PFSK-1 (cell line): ENCODE results near the gene KAZN.

Experiments
- FOXP2 ChIP-seq: optimal IDR thresholded peaks from 2 replicates; pipeline ENCODE3; 2011; ENCODE audit warnings: borderline replicate concordance, control low read depth, inconsistent platforms; ENCODE audit not compliant: insufficient read depth; ENCODE audit errors: extremely low read length, extremely low read depth
- POLR2AphosphoS5 ChIP-seq: IDR thresholded peaks from 2 replicates; pipeline ENCODE4 v1.6.1; 2012; ENCODE audit warnings: low read depth, mild to moderate bottlenecking, control low read depth, low read length, moderate library complexity
- REST ChIP-seq, 2 experiments: IDR thresholded peaks; 2 replicates each; pipeline versions ENCODE4 v1.6.1 to v1.8.0; 2011 to 2012; ENCODE audit warnings: low read depth in 2 of 2, low read length in 2 of 2, control low read depth in 1 of 2, inconsistent platforms in 1 of 2, mild to moderate bottlenecking in 1 of 2, moderate library complexity in 1 of 2; ENCODE audit not compliant: insufficient read depth in 1 of 2
- SIN3A ChIP-seq: IDR thresholded peaks from 2 replicates; pipeline ENCODE4 v1.6.1; 2012; ENCODE audit warnings: mild to moderate bottlenecking, low read length, moderate library complexity, borderline replicate concordance; ENCODE audit not compliant: insufficient read depth
- TAF1 ChIP-seq: IDR thresholded peaks from 2 replicates; pipeline ENCODE4 v1.6.1; 2012; ENCODE audit warnings: low read length, control low read depth, borderline replicate concordance; ENCODE audit not compliant: insufficient read depth

KAZN gene

GRCh38 chr1:14597343-14598006, 1.0 kb upstream of the KAZN start:
- no peak for TF ChIP-seq TAF1

DNA sequence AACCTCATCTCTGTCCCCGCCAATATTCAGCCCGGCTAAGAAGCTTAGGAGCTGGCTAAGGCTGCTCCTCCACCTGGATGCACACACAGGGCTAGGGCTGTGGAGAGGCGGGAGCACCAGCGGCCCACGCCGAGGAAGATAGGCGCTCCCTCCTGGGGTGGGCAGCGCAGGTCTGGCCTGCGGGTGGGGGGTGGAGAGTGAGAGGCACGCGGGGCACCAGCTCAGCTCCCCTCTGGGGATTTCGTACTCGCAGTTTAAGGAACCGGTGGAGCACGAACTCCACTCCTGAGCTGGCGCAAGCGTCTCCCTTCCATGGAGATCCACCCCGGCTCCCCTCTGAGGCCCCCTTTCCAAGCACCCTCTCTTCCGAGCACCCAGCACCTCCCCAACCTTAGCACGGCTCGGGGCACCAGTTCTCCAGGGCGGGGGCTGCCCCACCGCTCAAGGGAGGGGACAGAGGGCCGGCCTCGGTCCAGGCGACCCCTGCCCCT, 433 bp upstream of the KAZN start:
- TF ChIP-seq REST (IDR thresholded peaks at IDR 0.05; ENCODE audit: insufficient read depth in 1 of 2, low read depth in 2 of 2, low read length in 2 of 2) = no peak
- TF ChIP-seq TAF1 = no peak
- no peak for TF ChIP-seq POLR2AphosphoS5
- TF ChIP-seq FOXP2 = no peak
- no peak for TF ChIP-seq SIN3A

- no peak for TF ChIP-seq REST (IDR thresholded peaks at IDR 0.05; ENCODE audit: insufficient read depth in 1 of 2, low read depth in 2 of 2, low read length in 2 of 2)
- no peak for TF ChIP-seq POLR2AphosphoS5
- TF ChIP-seq FOXP2 = no peak
Observed at GRCh38 chr1:14599183-14599791, 802 bp downstream of the KAZN start.

- TF ChIP-seq TAF1 = no peak
Observed at GRCh38 chr1:14599800-14600199, 1.3 kb downstream of the KAZN start.

- TF ChIP-seq FOXP2 (no peak), REST (IDR thresholded peaks at IDR 0.05; ENCODE audit: insufficient read depth in 1 of 2, low read depth in 2 of 2, low read length in 2 of 2) (no peak), TAF1 (no peak), POLR2AphosphoS5 (no peak), SIN3A (no peak)
Observed at GRCh38 chr1:14600405-14601112, 2.1 kb downstream of the KAZN start.

DNA sequence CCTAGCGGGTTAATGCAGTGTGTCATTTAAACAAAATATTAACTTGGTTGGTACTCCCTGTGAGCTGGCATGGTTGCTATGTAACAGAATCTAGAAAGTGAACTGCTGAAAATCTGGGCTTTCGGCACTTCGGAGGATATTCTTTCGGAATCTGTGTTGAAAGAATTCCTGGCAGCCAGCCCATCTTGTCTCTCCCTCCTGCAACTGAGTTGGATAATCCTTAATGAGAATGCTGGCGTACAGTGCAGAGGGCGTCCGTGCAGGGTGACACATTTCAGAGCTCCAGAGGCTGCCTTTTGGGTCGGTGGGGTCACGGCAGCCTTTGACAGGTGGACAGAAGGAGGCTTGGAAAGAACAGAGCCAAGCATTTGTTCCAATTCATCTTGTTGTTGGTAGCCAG, 3.7 kb downstream of the KAZN start:
- TF ChIP-seq POLR2AphosphoS5 (no peak), TAF1 (no peak), SIN3A (no peak), REST (IDR thresholded peaks at IDR 0.05; ENCODE audit: insufficient read depth in 1 of 2, low read depth in 2 of 2, low read length in 2 of 2) (no peak), FOXP2 (no peak)
